ENCODE results near the gene RPS3.

Gene RPS3

GRCh38 chr11:75437966-75438659, 38.8 kb downstream of the RPS3 start (continued):
- TF ChIP-seq ZNF274 (IDR thresholded peaks at IDR 0.05; ENCODE audit: low read length) = no peak
- no peak for TF ChIP-seq ZNF274 (tag by site-specific recombination; IDR thresholded peaks at IDR 0.05; ENCODE audit: borderline replicate concordance)
- no peak for TF ChIP-seq ZNF19 (tag by site-specific recombination; IDR thresholded peaks at IDR 0.05; ENCODE audit: low read depth)
- TF ChIP-seq ZIC2 (tag by site-specific recombination; IDR thresholded peaks at IDR 0.05) = peak; percentile 43
- no peak for TF ChIP-seq ZNF830 (tag by site-specific recombination; IDR thresholded peaks at IDR 0.05; ENCODE audit: low read depth)

GRCh38 chr11:75439026-75439425, 39.7 kb downstream of the RPS3 start:
- ChIA-PET CTCF (interaction anchor here (0.6 to 1.4 kb wide), 4 partner anchors 12 to 160 kb away, joined by 3 read pairs; no protein-coding TSS in a partner anchor), POLR2A (no interaction called here)
- H3K27ac ChIP-seq (ENCODE audit: extremely low read depth, low read depth, low read length) = no peak overlapping the region

More at GRCh38 chr11:75439026-75439425, 39.7 kb downstream of the RPS3 start:
- H3K36me3 ChIP-seq (ENCODE audit: control insufficient read depth in 2 of 2, insufficient read depth in 1 of 2, low read length in 2 of 2) = no peaks in the 10 kb centered on the region
- no peak overlapping the region for H3K4me3 ChIP-seq (ENCODE audit: low read depth, low read length)
- no peaks in the 10 kb centered on the region for H3K9me3 ChIP-seq (ENCODE audit: control insufficient read depth, insufficient read depth, low read depth, low read length)
- TF ChIP-seq ZNF530 (tag by site-specific recombination; IDR thresholded peaks at IDR 0.05; ENCODE audit: low read depth) = no peak
- no peak for TF ChIP-seq HOXA7 (CRISPR knock-in tag; IDR thresholded peaks at IDR 0.05; ENCODE audit: borderline replicate concordance)
- TF ChIP-seq ZBTB26 (tag by site-specific recombination; optimal IDR thresholded peaks at IDR 0.05) = no peak
- 0 out of 2 replicates have a peak, but pooled peaks have one; percentile 12 for TF ChIP-seq ZBTB17 (tag by site-specific recombination; IDR thresholded peaks at IDR 0.05)
- TF ChIP-seq ZBTB11 (tag by site-specific recombination; conservative IDR thresholded peaks at IDR 0.05; ENCODE audit: low read depth) = no peak
- no peak for TF ChIP-seq ZNF692 (tag by site-specific recombination; IDR thresholded peaks at IDR 0.05)
- H3K4me1 ChIP-seq (ENCODE audit: control insufficient read depth, insufficient read depth, low read length) = no peaks in the 10 kb centered on the region

All from HEK293 (cell line).